ENCODE data around the gene THSD4.

The THSD4 gene

GRCh38 chr15:71592203-71592602, 476.9 kb downstream of the THSD4 start:
- no peak for TF ChIP-seq CTCF (IDR thresholded peaks at IDR 0.05)

GRCh38 chr15:71595846-71596553, 480.7 kb downstream of the THSD4 start:
- TF ChIP-seq CTCF (IDR thresholded peaks at IDR 0.05): no peak

- no peak for TF ChIP-seq CTCF (IDR thresholded peaks at IDR 0.05)
These were observed 481.4 kb downstream of the THSD4 start for GRCh38 chr15:71596672-71597071.

GRCh38 chr15:71597126-71597525, 481.9 kb downstream of the THSD4 start:
- TF ChIP-seq CTCF (IDR thresholded peaks at IDR 0.05): no peak

GRCh38 chr15:71597637-71598036, 482.4 kb downstream of the THSD4 start:
- no peak for TF ChIP-seq CTCF (IDR thresholded peaks at IDR 0.05)

- TF ChIP-seq CTCF (IDR thresholded peaks at IDR 0.05): no peak
These were observed 483.5 kb downstream of the THSD4 start for GRCh38 chr15:71598741-71599140.

GRCh38 chr15:71599418-71600151, 484.3 kb downstream of the THSD4 start:
- no peak for TF ChIP-seq CTCF (IDR thresholded peaks at IDR 0.05)

All from LNCAP (cell line).